Kidney epithelial cell (primary cell): ENCODE data around the gene PPIP5K1. TPM values are rescaled to one million over a fixed set of nuclear protein-coding genes. Genes with fewer than 3 reads are reported as not detected.

Experiments used
- DNase-seq: peaks from one replicate; pipeline ENCODE4 v3.0.0-alpha.2; 2010; ENCODE audit warnings: low read depth
- H3K27me3 ChIP-seq: 2 replicates; pipeline ENCODE4 v1.6.0; 2011; ENCODE audit warnings: low read length; ENCODE audit not compliant: control insufficient read depth, insufficient read depth
- H3K36me3 ChIP-seq: 2 replicates; pipeline ENCODE4 v1.5.1; 2011; ENCODE audit warnings: low read length; ENCODE audit not compliant: control insufficient read depth, insufficient read depth
- H3K4me3 ChIP-seq: 2 replicates; pipeline ENCODE4 v1.5.1; 2011; ENCODE audit warnings: low read depth, mild to moderate bottlenecking, control low read depth, low read length
- total RNA-seq: library from RNA; depleted of rRNA; stranded (reverse); fragments of >200 nt; gene quantifications from 2 replicates; pipeline ENCODE4 v1.2.3, GENCODE V29; 2015
- TF ChIP-seq, protein P1 (sequence below): IDR thresholded peaks from 2 replicates; pipeline ENCODE4 v1.5.1; 2011; ENCODE audit warnings: mild to moderate bottlenecking, moderate library complexity, low read length, control low read depth, inconsistent platforms; ENCODE audit not compliant: insufficient read depth, poor library complexity, severe bottlenecking

PPIP5K1 gene
- total RNA-seq, 1 donor from 2014 or later = 20.8 TPM

DNA sequence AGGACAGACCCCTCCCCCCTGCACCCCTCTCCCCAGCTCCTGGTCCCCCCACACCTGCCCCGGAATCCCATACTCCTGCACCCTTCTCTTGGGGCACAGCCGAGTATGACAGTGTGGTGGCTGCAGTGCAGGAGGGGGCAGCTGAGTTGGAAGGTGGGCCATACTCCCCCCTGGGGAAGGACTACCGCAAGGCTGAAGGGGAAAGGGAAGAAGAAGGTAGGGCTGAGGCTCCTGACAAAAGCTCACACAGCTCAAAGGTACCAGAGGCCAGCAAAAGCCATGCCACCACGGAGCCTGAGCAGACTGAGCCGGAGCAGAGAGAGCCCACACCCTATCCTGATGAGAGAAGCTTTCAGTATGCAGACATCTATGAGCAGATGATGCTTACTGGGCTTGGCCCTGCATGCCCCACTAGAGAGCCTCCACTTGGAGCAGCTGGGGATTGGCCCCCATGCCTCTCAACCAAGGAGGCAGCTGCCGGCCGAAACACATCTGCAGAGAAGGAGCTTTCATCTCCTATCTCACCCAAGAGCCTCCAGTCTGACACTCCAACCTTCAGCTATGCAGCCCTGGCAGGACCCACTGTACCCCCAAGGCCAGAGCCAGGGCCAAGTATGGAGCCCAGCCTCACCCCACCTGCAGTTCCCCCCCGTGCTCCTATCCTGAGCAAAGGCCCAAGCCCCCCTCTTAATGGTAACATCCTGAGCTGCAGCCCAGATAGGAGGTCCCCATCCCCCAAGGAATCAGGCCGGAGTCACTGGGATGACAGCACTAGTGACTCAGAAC, 62.8 kb downstream of the PPIP5K1 start:
- DNase-seq = no peak
- Histone ChIP-seq H3K36me3 (no peaks in the 10 kb centered on the region), H3K4me3 (no peak overlapping the region), H3K27me3 (peaks cover 4% of the 10 kb centered on the region)
- TF ChIP-seq, protein P1, sequence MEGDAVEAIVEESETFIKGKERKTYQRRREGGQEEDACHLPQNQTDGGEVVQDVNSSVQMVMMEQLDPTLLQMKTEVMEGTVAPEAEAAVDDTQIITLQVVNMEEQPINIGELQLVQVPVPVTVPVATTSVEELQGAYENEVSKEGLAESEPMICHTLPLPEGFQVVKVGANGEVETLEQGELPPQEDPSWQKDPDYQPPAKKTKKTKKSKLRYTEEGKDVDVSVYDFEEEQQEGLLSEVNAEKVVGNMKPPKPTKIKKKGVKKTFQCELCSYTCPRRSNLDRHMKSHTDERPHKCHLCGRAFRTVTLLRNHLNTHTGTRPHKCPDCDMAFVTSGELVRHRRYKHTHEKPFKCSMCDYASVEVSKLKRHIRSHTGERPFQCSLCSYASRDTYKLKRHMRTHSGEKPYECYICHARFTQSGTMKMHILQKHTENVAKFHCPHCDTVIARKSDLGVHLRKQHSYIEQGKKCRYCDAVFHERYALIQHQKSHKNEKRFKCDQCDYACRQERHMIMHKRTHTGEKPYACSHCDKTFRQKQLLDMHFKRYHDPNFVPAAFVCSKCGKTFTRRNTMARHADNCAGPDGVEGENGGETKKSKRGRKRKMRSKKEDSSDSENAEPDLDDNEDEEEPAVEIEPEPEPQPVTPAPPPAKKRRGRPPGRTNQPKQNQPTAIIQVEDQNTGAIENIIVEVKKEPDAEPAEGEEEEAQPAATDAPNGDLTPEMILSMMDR = no peak

DNA sequence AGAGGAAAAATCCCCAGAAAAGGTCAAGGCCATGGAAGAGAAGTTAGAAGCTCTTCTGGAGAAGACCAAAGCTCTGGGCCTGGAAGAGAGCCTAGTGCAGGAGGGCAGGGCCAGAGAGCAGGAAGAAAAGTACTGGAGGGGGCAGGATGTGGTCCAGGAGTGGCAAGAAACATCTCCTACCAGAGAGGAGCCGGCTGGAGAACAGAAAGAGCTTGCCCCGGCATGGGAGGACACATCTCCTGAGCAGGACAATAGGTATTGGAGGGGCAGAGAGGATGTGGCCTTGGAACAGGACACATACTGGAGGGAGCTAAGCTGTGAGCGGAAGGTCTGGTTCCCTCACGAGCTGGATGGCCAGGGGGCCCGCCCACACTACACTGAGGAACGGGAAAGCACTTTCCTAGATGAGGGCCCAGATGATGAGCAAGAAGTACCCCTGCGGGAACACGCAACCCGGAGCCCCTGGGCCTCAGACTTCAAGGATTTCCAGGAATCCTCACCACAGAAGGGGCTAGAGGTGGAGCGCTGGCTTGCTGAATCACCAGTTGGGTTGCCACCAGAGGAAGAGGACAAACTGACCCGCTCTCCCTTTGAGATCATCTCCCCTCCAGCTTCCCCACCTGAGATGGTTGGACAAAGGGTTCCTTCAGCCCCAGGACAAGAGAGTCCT, 63.6 kb downstream of the PPIP5K1 start:
- Histone ChIP-seq H3K36me3 (no peaks in the 10 kb centered on the region), H3K4me3 (no peak overlapping the region), H3K27me3 (peaks cover 6% of the 10 kb centered on the region)
- TF ChIP-seq, protein P1 = no peak
- no peak for DNase-seq

DNA sequence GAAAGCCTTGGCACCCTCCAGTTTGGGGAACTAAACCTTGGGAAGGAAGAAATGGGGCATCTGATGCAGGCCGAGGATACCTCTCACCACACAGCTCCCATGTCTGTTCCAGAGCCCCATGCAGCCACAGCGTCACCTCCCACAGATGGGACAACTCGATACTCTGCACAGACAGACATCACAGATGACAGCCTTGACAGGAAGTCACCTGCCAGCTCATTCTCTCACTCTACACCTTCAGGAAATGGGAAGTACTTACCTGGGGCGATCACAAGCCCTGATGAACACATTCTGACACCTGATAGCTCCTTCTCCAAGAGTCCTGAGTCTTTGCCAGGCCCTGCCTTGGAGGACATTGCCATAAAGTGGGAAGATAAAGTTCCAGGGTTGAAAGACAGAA, 64.9 kb downstream of the PPIP5K1 start:
- peaks cover 6% of the 10 kb centered on the region for H3K27me3 ChIP-seq
- no peaks in the 10 kb centered on the region for H3K36me3 ChIP-seq
- TF ChIP-seq, protein P1 = no peak
- DNase-seq = no peak
- no peak overlapping the region for H3K4me3 ChIP-seq

DNA sequence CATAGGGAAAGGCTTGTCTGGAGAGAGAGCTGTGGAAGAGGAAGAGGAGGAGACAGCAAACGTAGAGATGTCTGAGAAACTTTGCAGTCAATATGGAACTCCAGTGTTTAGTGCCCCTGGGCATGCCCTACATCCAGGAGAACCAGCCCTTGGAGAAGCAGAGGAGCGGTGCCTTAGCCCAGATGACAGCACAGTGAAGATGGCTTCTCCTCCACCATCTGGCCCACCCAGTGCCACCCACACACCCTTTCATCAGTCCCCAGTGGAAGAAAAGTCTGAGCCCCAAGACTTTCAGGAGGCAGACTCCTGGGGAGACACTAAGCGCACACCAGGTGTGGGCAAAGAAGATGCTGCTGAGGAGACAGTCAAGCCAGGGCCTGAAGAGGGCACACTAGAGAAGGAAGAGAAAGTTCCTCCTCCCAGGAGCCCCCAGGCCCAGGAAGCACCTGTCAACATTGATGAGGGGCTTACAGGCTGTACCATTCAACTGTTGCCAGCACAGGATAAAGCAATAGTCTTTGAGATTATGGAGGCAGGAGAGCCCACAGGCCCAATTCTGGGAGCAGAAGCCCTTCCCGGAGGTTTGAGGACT, 65.7 kb downstream of the PPIP5K1 start:
- Histone ChIP-seq H3K27me3 (peaks cover 7% of the 10 kb centered on the region), H3K4me3 (no peak overlapping the region), H3K36me3 (no peaks in the 10 kb centered on the region)
- DNase-seq = no peak
- TF ChIP-seq, protein P1 = no peak

DNA sequence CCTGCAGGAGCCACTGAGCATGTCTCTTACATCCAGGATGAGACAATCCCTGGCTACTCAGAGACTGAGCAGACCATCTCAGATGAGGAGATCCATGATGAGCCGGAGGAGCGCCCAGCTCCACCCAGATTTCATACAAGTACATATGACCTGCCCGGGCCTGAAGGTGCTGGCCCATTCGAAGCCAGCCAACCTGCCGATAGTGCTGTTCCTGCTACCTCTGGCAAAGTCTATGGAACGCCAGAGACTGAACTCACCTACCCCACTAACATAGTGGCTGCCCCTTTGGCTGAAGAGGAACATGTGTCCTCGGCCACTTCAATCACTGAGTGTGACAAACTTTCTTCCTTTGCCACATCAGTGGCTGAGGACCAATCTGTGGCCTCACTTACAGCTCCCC, 66.4 kb downstream of the PPIP5K1 start:
- TF ChIP-seq, protein P1 = no peak
- no peak for DNase-seq
- Histone ChIP-seq H3K4me3 (no peak overlapping the region), H3K36me3 (no peaks in the 10 kb centered on the region), H3K27me3 (peaks cover 9% of the 10 kb centered on the region)
